Neural crest cell (in vitro differentiated cells): ENCODE measurements around the gene CFAP54. TPM values are rescaled to one million over a fixed set of nuclear protein-coding genes. Genes with fewer than 3 reads are reported as not detected.
A peak's percentile ranks its signal among the peaks of the same experiment; 100 is the strongest.

Experiments
- DNase-seq: peaks from one replicate; pipeline ENCODE4 v3.0.0; 2021; ENCODE audit warnings: low read depth, mixed read lengths, low spot score
- H3K27ac Mint-ChIP-seq: one replicate; pipeline ENCODE4 v1.8.0; 2021; ENCODE audit warnings: mild to moderate bottlenecking, mixed read lengths; ENCODE audit not compliant: unreplicated experiment
- H3K27me3 Mint-ChIP-seq: 2 replicates; pipeline ENCODE4 v1.8.0; 2021; ENCODE audit warnings: low read depth, mild to moderate bottlenecking, mixed read lengths
- H3K36me3 Mint-ChIP-seq: 2 replicates; pipeline ENCODE4 v1.8.0; 2021; ENCODE audit warnings: low read depth, mild to moderate bottlenecking, mixed read lengths
- H3K4me1 Mint-ChIP-seq: 2 replicates; pipeline ENCODE4 v1.8.0; 2021; ENCODE audit warnings: mixed read lengths
- H3K4me3 Mint-ChIP-seq: one replicate; pipeline ENCODE4 v1.8.0; 2021; ENCODE audit warnings: mild to moderate bottlenecking, mixed read lengths
- H3K9me3 Mint-ChIP-seq: 2 replicates; pipeline ENCODE4 v1.8.0; 2021; ENCODE audit warnings: mixed read lengths
- CTCF ChIP-seq: fragments of 200-600 bp; sonication (generic); conservative IDR thresholded peaks from 2 replicates; pipeline ENCODE4 v1.5.0; 2021; ENCODE audit warnings: antibody characterized with exemption, mild to moderate bottlenecking
- total RNA-seq: library from RNA; stranded (reverse); gene quantifications from 2 replicates; pipeline ENCODE4 v1.2.1, GENCODE V29; 2021

CFAP54 gene
- total RNA-seq, 1 donor from 2014 or later, result 3.1 TPM

- H3K36me3 Mint-ChIP-seq, result peaks cover 20% of the 10 kb centered on the region
- peaks cover 13% of the 10 kb centered on the region for H3K9me3 Mint-ChIP-seq
- no peak overlapping the region for H3K4me3 Mint-ChIP-seq
- H3K27ac Mint-ChIP-seq, result no peak overlapping the region
- DNase-seq, result no peak
- H3K27me3 Mint-ChIP-seq, result no peaks in the 10 kb centered on the region
- peaks cover 18% of the 10 kb centered on the region for H3K4me1 Mint-ChIP-seq
- TF ChIP-seq CTCF, result no peak
These were observed 116.3 kb downstream of the CFAP54 start for GRCh38 chr12:96605684-96606083.

GRCh38 chr12:96606134-96606533 lies 116.8 kb downstream of the CFAP54 start:
- no peak for TF ChIP-seq CTCF
- H3K4me1 Mint-ChIP-seq, result peaks cover 18% of the 10 kb centered on the region
- no peaks in the 10 kb centered on the region for H3K27me3 Mint-ChIP-seq
- peaks cover 19% of the 10 kb centered on the region for H3K36me3 Mint-ChIP-seq
- no peak overlapping the region for H3K27ac Mint-ChIP-seq
- H3K4me3 Mint-ChIP-seq, result no peak overlapping the region
- H3K9me3 Mint-ChIP-seq, result peaks cover 13% of the 10 kb centered on the region
- no peak for DNase-seq

GRCh38 chr12:96606644-96607043 lies 117.3 kb downstream of the CFAP54 start:
- H3K4me3 Mint-ChIP-seq, result no peak overlapping the region
- TF ChIP-seq CTCF, result no peak
- H3K4me1 Mint-ChIP-seq, result peaks cover 18% of the 10 kb centered on the region
- no peak for DNase-seq
- H3K9me3 Mint-ChIP-seq, result peaks cover 13% of the 10 kb centered on the region
- H3K27me3 Mint-ChIP-seq, result no peaks in the 10 kb centered on the region
- peaks cover 21% of the 10 kb centered on the region for H3K36me3 Mint-ChIP-seq
- peak overlapping the region; percentile 87 for H3K27ac Mint-ChIP-seq

GRCh38 chr12:96617178-96617577 lies 127.8 kb downstream of the CFAP54 start:
- Mint-ChIP-seq H3K4me1 (no peaks in the 10 kb centered on the region), H3K27me3 (no peaks in the 10 kb centered on the region), H3K9me3 (peaks cover 14% of the 10 kb centered on the region), H3K4me3 (no peak overlapping the region), H3K36me3 (peaks cover 12% of the 10 kb centered on the region), H3K27ac (no peak overlapping the region)
- TF ChIP-seq CTCF, result peak; percentile 46
- no peak for DNase-seq

GRCh38 chr12:96623155-96623554 lies 133.8 kb downstream of the CFAP54 start:
- Mint-ChIP-seq H3K9me3 (peaks cover 2% of the 10 kb centered on the region), H3K4me3 (no peak overlapping the region), H3K36me3 (peaks cover 2% of the 10 kb centered on the region), H3K27me3 (no peaks in the 10 kb centered on the region), H3K4me1 (peaks cover 6% of the 10 kb centered on the region), H3K27ac (no peak overlapping the region)
- TF ChIP-seq CTCF, result no peak
- DNase-seq, result no peak
